GM12874 (cell line): Measurements from ENCODE around the gene CASTOR1.

ENCODE experiments used
- TF ChIP-seq, protein P1 (sequence below): IDR thresholded peaks from 2 replicates; pipeline ENCODE4 v1.5.1; 2011; ENCODE audit warnings: low read depth, mild to moderate bottlenecking, control low read depth, low read length, moderate library complexity; ENCODE audit not compliant: insufficient read depth

Gene CASTOR1

DNA sequence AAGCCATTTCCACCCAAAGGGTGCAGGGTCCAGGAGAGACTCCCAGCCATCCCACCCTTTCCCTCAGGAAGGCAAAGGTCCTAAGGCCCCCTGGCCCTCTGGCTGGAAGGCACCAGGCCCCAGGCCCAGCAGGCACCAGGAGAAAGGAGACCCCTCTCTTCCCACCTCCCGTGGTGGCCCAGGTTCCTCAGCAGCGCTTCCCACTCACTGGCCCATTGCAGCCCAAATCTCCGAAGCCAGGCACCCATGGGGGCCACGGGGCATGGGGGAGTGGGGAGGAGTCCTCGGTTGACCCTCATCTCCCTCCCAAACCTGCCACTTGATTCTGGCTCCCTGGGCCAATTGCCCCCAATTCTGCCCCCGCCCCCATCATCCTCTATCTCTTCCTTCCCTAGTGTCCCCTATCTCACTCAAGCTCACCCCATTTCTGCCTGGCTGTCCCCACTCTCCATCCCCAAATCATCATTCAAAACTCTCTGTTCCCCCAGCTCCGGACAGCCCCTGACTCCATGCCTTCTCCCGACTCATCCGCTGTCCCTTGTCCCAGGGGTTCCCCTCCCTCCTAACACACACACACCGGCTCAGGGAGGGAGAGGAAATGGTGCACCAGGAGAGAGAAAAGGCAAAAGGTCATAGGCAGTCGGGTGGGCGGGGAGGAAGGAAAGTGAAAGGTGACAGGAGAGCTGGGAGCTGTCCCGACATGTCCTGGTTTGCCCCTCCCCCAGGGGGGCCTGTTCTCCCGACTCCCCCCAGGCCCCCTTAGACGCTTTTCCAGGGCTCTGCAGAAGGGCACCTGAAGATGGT lies 43.9 kb downstream of the CASTOR1 start:
- TF ChIP-seq, protein P1, sequence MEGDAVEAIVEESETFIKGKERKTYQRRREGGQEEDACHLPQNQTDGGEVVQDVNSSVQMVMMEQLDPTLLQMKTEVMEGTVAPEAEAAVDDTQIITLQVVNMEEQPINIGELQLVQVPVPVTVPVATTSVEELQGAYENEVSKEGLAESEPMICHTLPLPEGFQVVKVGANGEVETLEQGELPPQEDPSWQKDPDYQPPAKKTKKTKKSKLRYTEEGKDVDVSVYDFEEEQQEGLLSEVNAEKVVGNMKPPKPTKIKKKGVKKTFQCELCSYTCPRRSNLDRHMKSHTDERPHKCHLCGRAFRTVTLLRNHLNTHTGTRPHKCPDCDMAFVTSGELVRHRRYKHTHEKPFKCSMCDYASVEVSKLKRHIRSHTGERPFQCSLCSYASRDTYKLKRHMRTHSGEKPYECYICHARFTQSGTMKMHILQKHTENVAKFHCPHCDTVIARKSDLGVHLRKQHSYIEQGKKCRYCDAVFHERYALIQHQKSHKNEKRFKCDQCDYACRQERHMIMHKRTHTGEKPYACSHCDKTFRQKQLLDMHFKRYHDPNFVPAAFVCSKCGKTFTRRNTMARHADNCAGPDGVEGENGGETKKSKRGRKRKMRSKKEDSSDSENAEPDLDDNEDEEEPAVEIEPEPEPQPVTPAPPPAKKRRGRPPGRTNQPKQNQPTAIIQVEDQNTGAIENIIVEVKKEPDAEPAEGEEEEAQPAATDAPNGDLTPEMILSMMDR = no peak

GRCh38 chr22:30244641-30245040 lies 44.7 kb downstream of the CASTOR1 start:
- TF ChIP-seq, protein P1 = no peak

- TF ChIP-seq, protein P1 = no peak
Measured at GRCh38 chr22:30244066-30244465, 45.2 kb downstream of the CASTOR1 start.

- TF ChIP-seq, protein P1 = no peak
Measured at GRCh38 chr22:30243661-30244060, 45.6 kb downstream of the CASTOR1 start.

DNA sequence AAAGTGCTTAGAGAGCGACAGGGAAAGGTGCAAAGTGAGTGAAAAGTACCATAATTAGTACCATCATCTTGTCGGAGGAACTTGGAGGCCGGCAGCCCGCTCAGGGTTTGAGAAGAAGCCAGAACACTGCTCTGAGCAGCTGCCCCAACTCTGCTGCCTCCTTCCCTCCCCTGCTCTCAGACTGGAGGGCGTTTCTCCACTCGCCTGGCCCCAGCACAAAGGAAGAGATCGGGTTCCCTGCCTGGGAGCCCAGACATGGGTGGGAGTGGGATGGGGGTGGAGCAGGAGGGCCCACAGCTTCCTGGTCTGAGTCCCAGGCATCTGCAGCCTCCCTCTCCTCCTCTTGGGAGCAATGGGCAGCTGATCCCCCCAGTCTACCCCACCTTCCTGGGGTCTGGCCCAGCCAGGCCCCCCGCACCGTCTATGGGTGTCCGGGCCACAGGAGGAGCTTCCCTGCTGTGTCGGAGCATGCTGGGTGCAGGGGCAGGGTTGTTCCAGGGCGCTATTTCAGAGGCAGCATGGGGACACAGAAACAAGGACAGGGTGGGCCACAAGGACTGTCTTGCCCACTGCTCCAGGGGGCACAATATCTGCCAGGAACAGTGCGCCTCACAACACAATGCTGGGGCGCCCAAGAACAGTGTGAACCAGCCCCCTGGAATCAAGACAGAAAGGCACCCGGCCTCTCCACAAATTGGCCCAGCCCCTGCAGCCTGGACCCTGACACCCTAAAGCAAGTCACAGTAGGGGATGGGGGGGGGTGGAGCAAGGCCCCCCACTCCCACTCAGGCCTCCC lies 47.5 kb downstream of the CASTOR1 start:
- TF ChIP-seq, protein P1 = no peak

GRCh38 chr22:30240541-30241417 lies 48.5 kb downstream of the CASTOR1 start:
- TF ChIP-seq, protein P1 = no peak
